GM23338 (cell line): Measurements from ENCODE around the gene DDT. TPM values are rescaled to one million over a fixed set of nuclear protein-coding genes. Genes with fewer than 3 reads are reported as not detected.

Experiments used
- ATAC-seq: fragments of 200-7000 bp; cut with Tn5 transposase; 3 replicates; pipeline ENCODE4 v1.9.1; 2020
- DNase-seq: peaks from one replicate; pipeline ENCODE4 v3.0.0-alpha.2; 2015; ENCODE audit warnings: low spot score
- H2AFZ ChIP-seq: fragments of 200-600 bp; sonication (generic); 2 replicates; pipeline ENCODE4 v1.8.0; 2016; ENCODE audit warnings: antibody characterized with exemption, mild to moderate bottlenecking, moderate library complexity
- H3F3A ChIP-seq: fragments of 200-600 bp; sonication (generic); replicated peaks from 2 replicates; pipeline ENCODE4 v1.8.0; 2017; ENCODE audit warnings: antibody characterized with exemption, mixed run types, low read depth
- H3K27ac ChIP-seq: fragments of 200-600 bp; sonication (generic); 2 replicates; pipeline ENCODE4 v1.6.1; 2016; ENCODE audit warnings: low read depth
- H3K27me3 ChIP-seq: fragments of 200-600 bp; sonication (generic); 2 replicates; pipeline ENCODE4 v1.8.0; 2016; ENCODE audit warnings: mild to moderate bottlenecking, mixed run types, moderate library complexity; ENCODE audit not compliant: insufficient read depth
- H3K36me3 ChIP-seq: fragments of 200-600 bp; sonication (generic); 2 replicates; pipeline ENCODE4 v1.8.0; 2016; ENCODE audit warnings: mild to moderate bottlenecking; ENCODE audit not compliant: insufficient read depth
- H3K4me1 ChIP-seq: fragments of 200-600 bp; sonication (generic); 2 replicates; pipeline ENCODE4 v1.8.0; 2016; ENCODE audit warnings: mild to moderate bottlenecking, moderate library complexity; ENCODE audit not compliant: insufficient read depth
- H3K4me2 ChIP-seq: fragments of 200-600 bp; sonication (generic); 2 replicates; pipeline ENCODE4 v1.7.1; 2017; ENCODE audit warnings: mixed run types
- H3K4me3 ChIP-seq: fragments of 200-600 bp; sonication (generic); 2 replicates; pipeline ENCODE4 v1.6.1; 2016; ENCODE audit warnings: mixed run types
- H3K79me2 ChIP-seq: fragments of 200-600 bp; sonication (generic); replicated peaks from 2 replicates; pipeline ENCODE4 v1.8.0; 2017; ENCODE audit warnings: mild to moderate bottlenecking; ENCODE audit not compliant: insufficient read depth
- H3K9me2 ChIP-seq: fragments of 200-600 bp; sonication (generic); 2 replicates; pipeline ENCODE4 v1.8.0; 2017; ENCODE audit not compliant: insufficient read depth
- H4K20me1 ChIP-seq: fragments of 200-600 bp; sonication (generic); replicated peaks from 2 replicates; pipeline ENCODE4 v1.8.0; 2017; ENCODE audit warnings: mild to moderate bottlenecking; ENCODE audit not compliant: insufficient read depth
- H3K27ac Mint-ChIP-seq: 2 replicates; pipeline ENCODE4 v1.8.0; 2020; ENCODE audit warnings: inconsistent platforms, mild to moderate bottlenecking, moderate library complexity, mixed read lengths
- H3K27me3 Mint-ChIP-seq: 3 replicates; pipeline ENCODE4 v1.8.0; 2022; ENCODE audit warnings: low read depth, mild to moderate bottlenecking, moderate library complexity, mixed read lengths, inconsistent platforms; ENCODE audit not compliant: insufficient read depth, poor library complexity
- H3K36me3 Mint-ChIP-seq: 3 replicates; pipeline ENCODE4 v1.8.0; 2021; ENCODE audit warnings: low read depth, mild to moderate bottlenecking, inconsistent platforms, moderate library complexity, mixed read lengths
- H3K4me1 Mint-ChIP-seq: 3 replicates; pipeline ENCODE4 v1.8.0; 2020; ENCODE audit warnings: mild to moderate bottlenecking, inconsistent platforms, mixed read lengths
- H3K4me3 Mint-ChIP-seq: 3 replicates; pipeline ENCODE4 v1.8.0; 2021; ENCODE audit warnings: moderate library complexity, mild to moderate bottlenecking, inconsistent platforms, mixed read lengths
- H3K9me3 Mint-ChIP-seq: 3 replicates; pipeline ENCODE4 v1.8.0; 2020; ENCODE audit warnings: moderate library complexity, mild to moderate bottlenecking, inconsistent platforms, mixed read lengths
- CREB1 ChIP-seq: fragments of 250-450 bp; sonication (Bioruptor Pico); IDR thresholded peaks from 2 replicates; pipeline ENCODE4 v1.5.0; 2020; ENCODE audit warnings: low read depth, mild to moderate bottlenecking, moderate library complexity
- ETS1 ChIP-seq: IDR thresholded peaks from 2 replicates; pipeline ENCODE4 v1.6.1; 2016; ENCODE audit warnings: antibody characterized with exemption
- EZH2 ChIP-seq: fragments of 200-600 bp; sonication (generic); IDR thresholded peaks from one replicate; pipeline ENCODE4 v1.8.0; 2017; ENCODE audit warnings: antibody characterized with exemption, mild to moderate bottlenecking, low read depth; ENCODE audit not compliant: unreplicated experiment
- JUNB ChIP-seq: IDR thresholded peaks from one replicate; pipeline ENCODE4 v1.6.1; 2016; ENCODE audit warnings: antibody characterized with exemption; ENCODE audit not compliant: unreplicated experiment
- STAT1 ChIP-seq: IDR thresholded peaks from one replicate; pipeline ENCODE4 v1.6.1; 2016; ENCODE audit warnings: antibody characterized with exemption; ENCODE audit not compliant: unreplicated experiment
- ZNF462 ChIP-seq: fragments of 250-450 bp; sonication (Bioruptor Pico); IDR thresholded peaks from 2 replicates; pipeline ENCODE4 v1.5.0; 2020; ENCODE audit warnings: mild to moderate bottlenecking, moderate library complexity
- polyA plus RNA-seq: library from polyadenylated mRNA; unstranded; fragments of >200 nt; fragmentation: Nextera tagmentation; extraction: Ambion mirVana; gene quantifications from 2 replicates; pipeline ENCODE4 v1.2.1, GENCODE V29; 2016
- total RNA-seq: library from RNA; depleted of rRNA; stranded (reverse); fragments of >200 nt; shearing (Covaris generic); gene quantifications from 2 replicates; pipeline ENCODE4 v1.2.3, GENCODE V29; 2014

Gene DDT
- total and polyA plus RNA-seq, 2 experiments from 2014 or later, result 150 to 232 TPM

- no peaks in the 10 kb centered on the region for H3K27me3 ChIP-seq
- no peak overlapping the region for H3K4me2 ChIP-seq
- ATAC-seq (no peak), DNase-seq (no peak)
- Mint-ChIP-seq H3K27ac (no peak overlapping the region), H3K36me3 (no peaks in the 10 kb centered on the region; the same call in 2 of the 3 replicates), H3K4me3 (no peak overlapping the region), H3K4me1 (no peaks in the 10 kb centered on the region), H3K9me3 (no peaks in the 10 kb centered on the region), H3K27me3 (peaks cover 1% of the 10 kb centered on the region)
- H2AFZ ChIP-seq, result no peak overlapping the region
- H3K4me1 ChIP-seq, result no peaks in the 10 kb centered on the region
- TF ChIP-seq ETS1 (no peak), JUNB (no peak), STAT1 (no peak), EZH2 (no peak), ZNF462 (CRISPR knock-in tag) (no peak), CREB1 (CRISPR knock-in tag) (no peak)
- no peak overlapping the region for H3K4me3 ChIP-seq
- H4K20me1 ChIP-seq, result no peaks in the 10 kb centered on the region
- no peaks in the 10 kb centered on the region for H3F3A ChIP-seq
- H3K79me2 ChIP-seq, result no peaks in the 10 kb centered on the region
- no peaks in the 10 kb centered on the region for H3K36me3 ChIP-seq
- no peak overlapping the region for H3K27ac ChIP-seq
- H3K9me2 ChIP-seq, result no peaks in the 10 kb centered on the region
Measured at GRCh38 chr22:23938328-23939016, 35.8 kb downstream of the DDT start.
